Left lung (tissue), 10 donors: ENCODE results near the gene IMPA2. TPM values are rescaled to one million over a fixed set of nuclear protein-coding genes. Genes with fewer than 3 reads are reported as not detected.

Experiments
- ATAC-seq: fragments of 200-7000 bp; cut with Tn5 transposase; one replicate; pipeline ENCODE4 v1.9.1; 2020; ENCODE audit warnings: moderate library complexity
- DNase-seq, 4 donors: peaks; one replicate each; pipeline ENCODE4 v3.0.0-alpha.2; 2013 to 2020
- H3K27ac ChIP-seq, 2 donors: fragments of 200-600 bp; sonication (generic) in 1 of 2; one replicate each; pipeline versions ENCODE4 v1.5.0 to v1.8.0; 2020 to 2021
- H3K27me3 ChIP-seq, 2 donors: fragments of 200-600 bp; sonication (generic) in 1 of 2; one replicate each; pipeline versions ENCODE4 v1.5.0 to v1.8.0; 2020 to 2021
- H3K36me3 ChIP-seq, 2 donors: fragments of 200-600 bp; sonication (generic) in 1 of 2; one replicate each; pipeline versions ENCODE4 v1.5.0 to v1.8.0; 2020 to 2021
- H3K4me1 ChIP-seq, 2 donors: fragments of 200-600 bp; one replicate each; pipeline ENCODE4 v1.8.0; 2021
- H3K4me3 ChIP-seq, 2 donors: fragments of 200-600 bp; sonication (generic) in 1 of 2; one replicate each; pipeline versions ENCODE4 v1.5.0 to v1.8.0; 2020 to 2021; ENCODE audit warnings: mild to moderate bottlenecking in 1 of 2
- H3K9me3 ChIP-seq, 2 donors: fragments of 200-600 bp; sonication (generic) in 1 of 2; one replicate each; pipeline versions ENCODE4 v1.5.0 to v1.8.0; 2020 to 2021
- intact Hi-C, 2 donors: fragments of 100-400 bp; cut with DNase I; formaldehyde crosslinking; loops; one replicate each; pipeline versions ENCODE4 v1.11.2 to v1.14.2; 2022
- polyA plus RNA-seq, 6 donors: library from polyadenylated mRNA; unstranded; fragments of 120-200 nt; gene quantifications; one replicate each; pipeline ENCODE4 v1.2.1, GENCODE V29; 2013; ENCODE audit not compliant: insufficient read length in 6 of 6
- total RNA-seq, 2 donors: library from RNA; stranded (reverse); fragmentation: NEBNext Ultra II Directional; extraction: Animal tissue kit (Norgen Biotek cat#: 25700); gene quantifications; one replicate each; pipeline ENCODE4 v1.2.1, GENCODE V29; 2021
- TF ChIP-seq, protein P1 (sequence below), 2 donors: fragments of 200-600 bp; sonication (generic) in 1 of 2; IDR thresholded peaks; one replicate each; pipeline versions ENCODE4 v1.5.0 to v1.8.0; 2021; ENCODE audit warnings: antibody characterized with exemption in 2 of 2
- donor health status: DM: no; HTN: yes; CAD: no.
- donor health status: DM: no; HTN: no; CAD: no.

Gene IMPA2
- total and polyA plus RNA-seq, 8 donors, result 62.2 to 93.4 (median 82.2) TPM

DNA sequence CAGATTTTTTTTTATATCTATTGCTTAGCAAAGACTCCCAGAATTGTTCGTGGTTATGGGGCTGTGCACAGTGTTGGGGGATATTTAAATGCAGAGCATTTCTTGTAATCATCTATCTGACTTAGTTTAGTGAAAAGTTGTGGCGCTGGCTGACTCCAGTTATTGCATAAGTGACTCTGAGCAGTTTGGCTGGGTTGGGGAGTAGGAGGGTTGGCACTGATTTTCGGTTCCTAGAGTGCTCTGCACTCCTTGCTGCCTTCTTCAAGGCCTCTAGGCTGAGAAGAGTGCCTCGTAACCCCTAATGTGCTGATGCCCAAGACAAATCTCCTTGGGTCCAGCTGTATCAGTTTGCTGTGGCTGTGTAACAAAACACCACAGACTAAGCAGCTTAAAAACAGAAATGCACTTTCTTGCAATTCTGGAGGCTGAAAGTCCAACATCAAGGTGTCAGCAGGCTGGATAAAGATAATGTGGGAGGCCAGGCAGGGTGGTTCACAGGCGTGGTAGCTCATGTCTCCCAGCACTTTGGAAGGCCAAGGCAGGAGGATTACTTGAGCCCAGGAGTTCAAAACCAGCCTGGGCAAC lies 6.5 kb upstream of the IMPA2 start:
- peak in 1 of 4 donors; percentile 16 for DNase-seq
- ATAC-seq, result no peak
- peaks cover 4 to 20% of the 10 kb centered on the region in 2 donors for H3K4me1 ChIP-seq
- H3K4me3 ChIP-seq, result no peak overlapping the region
- intact Hi-C loops, result no loop called here
- H3K9me3 ChIP-seq, result no peaks in the 10 kb centered on the region
- H3K27ac ChIP-seq, result no peak overlapping the region
- H3K36me3 ChIP-seq, result no peaks in the 10 kb centered on the region
- no peaks in the 10 kb centered on the region for H3K27me3 ChIP-seq
- TF ChIP-seq, protein P1, sequence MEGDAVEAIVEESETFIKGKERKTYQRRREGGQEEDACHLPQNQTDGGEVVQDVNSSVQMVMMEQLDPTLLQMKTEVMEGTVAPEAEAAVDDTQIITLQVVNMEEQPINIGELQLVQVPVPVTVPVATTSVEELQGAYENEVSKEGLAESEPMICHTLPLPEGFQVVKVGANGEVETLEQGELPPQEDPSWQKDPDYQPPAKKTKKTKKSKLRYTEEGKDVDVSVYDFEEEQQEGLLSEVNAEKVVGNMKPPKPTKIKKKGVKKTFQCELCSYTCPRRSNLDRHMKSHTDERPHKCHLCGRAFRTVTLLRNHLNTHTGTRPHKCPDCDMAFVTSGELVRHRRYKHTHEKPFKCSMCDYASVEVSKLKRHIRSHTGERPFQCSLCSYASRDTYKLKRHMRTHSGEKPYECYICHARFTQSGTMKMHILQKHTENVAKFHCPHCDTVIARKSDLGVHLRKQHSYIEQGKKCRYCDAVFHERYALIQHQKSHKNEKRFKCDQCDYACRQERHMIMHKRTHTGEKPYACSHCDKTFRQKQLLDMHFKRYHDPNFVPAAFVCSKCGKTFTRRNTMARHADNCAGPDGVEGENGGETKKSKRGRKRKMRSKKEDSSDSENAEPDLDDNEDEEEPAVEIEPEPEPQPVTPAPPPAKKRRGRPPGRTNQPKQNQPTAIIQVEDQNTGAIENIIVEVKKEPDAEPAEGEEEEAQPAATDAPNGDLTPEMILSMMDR (IDR thresholded peaks at IDR 0.05), result no peak

DNA sequence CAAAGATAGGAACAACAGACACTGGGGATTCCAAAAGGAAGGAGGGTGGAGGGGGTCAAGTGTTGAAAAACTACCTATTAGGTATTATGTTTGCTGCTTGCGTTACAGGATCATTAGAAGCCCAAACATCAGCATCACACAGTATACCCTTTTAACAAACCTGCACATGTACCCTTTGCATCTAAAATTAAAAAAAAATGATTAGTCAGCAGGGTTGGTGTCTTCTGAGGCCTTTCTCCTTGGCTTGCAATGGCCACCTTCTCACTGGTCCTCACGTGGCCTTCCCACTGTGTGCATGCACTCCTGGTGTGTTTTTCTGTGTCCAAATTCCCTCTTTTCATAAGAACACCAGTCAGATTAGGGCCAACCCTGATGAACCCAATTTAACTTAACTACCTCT lies 5.6 kb upstream of the IMPA2 start:
- intact Hi-C loops, result no loop called here
- H3K36me3 ChIP-seq, result no peaks in the 10 kb centered on the region
- no peak overlapping the region for H3K27ac ChIP-seq
- no peak for ATAC-seq
- H3K27me3 ChIP-seq, result no peaks in the 10 kb centered on the region
- peaks cover 6 to 27% of the 10 kb centered on the region in 2 donors for H3K4me1 ChIP-seq
- H3K9me3 ChIP-seq, result no peaks in the 10 kb centered on the region
- H3K4me3 ChIP-seq, result no peak overlapping the region
- no peak for DNase-seq
- TF ChIP-seq, protein P1 (IDR thresholded peaks at IDR 0.05), result no peak

DNA sequence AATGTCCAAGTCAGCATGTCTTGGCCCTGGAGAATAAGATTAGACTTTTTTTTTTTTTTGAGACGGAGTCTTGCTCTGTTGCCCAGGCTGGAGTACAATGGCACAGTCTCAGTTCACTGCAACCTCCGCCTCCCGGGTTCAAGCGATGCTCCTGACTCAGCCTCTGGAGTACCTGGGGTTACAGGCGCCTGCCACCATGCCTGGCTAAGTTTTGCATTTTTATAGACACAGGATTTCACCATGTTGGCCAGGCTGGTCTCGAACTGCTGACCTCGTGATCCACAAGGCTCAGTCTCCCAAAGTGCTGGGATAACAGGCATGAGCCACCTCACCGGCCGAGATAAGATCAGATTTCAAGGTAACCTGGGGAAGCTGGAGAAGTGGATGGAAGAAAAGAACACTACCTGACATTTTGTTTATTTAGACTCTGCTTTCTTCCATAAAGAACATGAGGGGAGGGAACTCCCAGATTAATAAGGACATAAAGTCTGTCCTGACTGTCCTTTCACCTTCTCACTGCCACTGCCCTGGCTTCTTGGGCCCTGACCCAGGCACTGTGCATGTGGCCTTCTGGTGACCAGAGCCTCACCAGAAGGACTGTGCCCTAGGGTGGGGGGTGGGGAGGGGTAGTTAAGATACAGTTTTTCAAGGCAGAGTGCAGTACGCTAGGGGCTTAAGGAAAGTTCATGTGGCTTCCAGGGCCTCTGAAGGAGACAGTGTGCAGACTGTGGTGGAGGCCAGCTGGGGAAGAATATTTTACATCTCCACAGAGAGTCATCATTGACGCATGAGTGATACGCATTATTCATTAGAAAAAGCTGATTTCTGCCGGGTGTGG lies 4.8 kb upstream of the IMPA2 start:
- Histone ChIP-seq H3K4me3 (no peak overlapping the region), H3K36me3 (no peaks in the 10 kb centered on the region), H3K9me3 (no peaks in the 10 kb centered on the region), H3K27ac (no peak overlapping the region), H3K4me1 (peaks cover 6 to 27% of the 10 kb centered on the region in 2 donors), H3K27me3 (no peaks in the 10 kb centered on the region)
- peak in 2 of 4 donors; percentile 15 to 36 for DNase-seq
- TF ChIP-seq, protein P1 (IDR thresholded peaks at IDR 0.05), result no peak
- intact Hi-C loops, result no loop called here
- no peak for ATAC-seq

DNA sequence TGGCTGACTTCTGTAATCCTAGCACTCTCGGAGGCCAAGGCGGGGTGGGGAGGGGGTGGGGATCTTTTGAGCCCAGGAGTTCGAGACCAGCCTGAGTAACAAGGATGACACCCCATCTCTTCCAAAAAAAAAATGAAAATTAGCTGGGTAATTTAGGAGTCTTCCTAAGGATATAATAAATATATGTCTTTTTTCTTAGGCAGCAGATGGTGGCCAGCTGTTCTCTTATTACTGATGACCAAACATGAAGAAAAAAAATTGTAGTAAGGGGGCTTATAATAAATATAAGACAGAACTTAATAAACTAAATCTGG lies 4.2 kb upstream of the IMPA2 start:
- H3K9me3 ChIP-seq, result no peaks in the 10 kb centered on the region
- intact Hi-C loops, result no loop called here
- H3K27me3 ChIP-seq, result no peaks in the 10 kb centered on the region
- ATAC-seq, result no peak
- peaks cover 6 to 29% of the 10 kb centered on the region in 2 donors for H3K4me1 ChIP-seq
- TF ChIP-seq, protein P1 (IDR thresholded peaks at IDR 0.05), result no peak
- H3K27ac ChIP-seq, result no peak overlapping the region
- no peak for DNase-seq
- no peak overlapping the region for H3K4me3 ChIP-seq
- no peaks in the 10 kb centered on the region for H3K36me3 ChIP-seq

DNA sequence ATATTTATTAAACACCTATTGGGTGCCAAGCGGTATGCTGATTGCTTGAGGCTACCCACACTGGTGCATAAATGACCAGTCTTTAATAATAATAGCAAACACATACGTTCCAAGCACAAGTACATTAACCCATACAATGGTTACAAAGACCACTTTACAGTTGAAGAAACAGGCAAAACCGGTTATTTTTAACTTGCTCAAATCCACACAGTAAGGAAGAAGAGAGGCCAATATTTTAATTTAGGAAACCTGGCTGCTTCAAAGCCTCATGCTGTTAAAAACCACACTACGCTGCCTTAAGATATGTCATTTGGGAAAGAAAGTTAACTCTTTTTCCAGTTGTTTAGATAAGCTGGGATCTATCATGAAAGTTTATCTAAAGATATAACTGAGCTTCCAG lies 2.4 kb upstream of the IMPA2 start:
- no peak for ATAC-seq
- no peak for DNase-seq
- peaks cover 6 to 37% of the 10 kb centered on the region in 2 donors for H3K4me1 ChIP-seq
- intact Hi-C loops, result no loop called here
- no peak overlapping the region for H3K27ac ChIP-seq
- no peak overlapping the region for H3K4me3 ChIP-seq
- TF ChIP-seq, protein P1 (IDR thresholded peaks at IDR 0.05), result no peak
- H3K27me3 ChIP-seq, result no peaks in the 10 kb centered on the region
- no peaks in the 10 kb centered on the region for H3K36me3 ChIP-seq
- no peaks in the 10 kb centered on the region for H3K9me3 ChIP-seq
